Measurements from ENCODE around the gene RHBG. TPM values are rescaled to one million over a fixed set of nuclear protein-coding genes. Genes with fewer than 3 reads are reported as not detected.

Gene RHBG
- total RNA-seq, 1 experiment from 2014 or later = 4.0 TPM

DNA sequence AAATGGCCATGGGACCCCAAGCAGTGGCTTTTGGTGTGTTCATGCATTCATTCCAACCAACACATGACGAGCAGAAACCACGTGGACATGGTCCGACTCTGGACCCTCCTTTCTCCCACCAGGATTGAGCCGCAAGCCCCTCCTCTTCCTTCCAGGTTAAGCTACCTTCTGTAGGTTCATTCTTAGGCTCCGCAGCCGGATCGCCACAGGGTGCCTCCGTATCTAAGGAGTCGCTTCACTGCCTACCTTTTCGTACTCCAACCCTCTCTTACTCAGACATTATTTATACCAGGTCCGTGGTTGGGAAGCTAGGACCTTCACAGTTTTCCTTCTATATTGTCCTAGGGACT is 63.6 kb downstream of the RHBG start:
- Histone ChIP-seq H3K9me3 (ENCODE audit: insufficient read depth, low read depth) (no peaks in the 10 kb centered on the region), H3F3A (ENCODE audit: insufficient read depth, low read depth) (no peaks in the 10 kb centered on the region), H3K4me3 (no peak overlapping the region), H3K36me3 (ENCODE audit: low read depth) (no peaks in the 10 kb centered on the region), H3K4me1 (replicated peaks; ENCODE audit: insufficient read depth) (no peaks in the 10 kb centered on the region), H3K4me2 (no peak overlapping the region), H3K27ac (no peak overlapping the region), H3K9me2 (ENCODE audit: insufficient read depth) (no peaks in the 10 kb centered on the region), H3K27me3 (ENCODE audit: insufficient read depth, low read depth) (peaks cover 79% of the 10 kb centered on the region), H3K79me2 (ENCODE audit: low read depth) (no peaks in the 10 kb centered on the region), H4K20me1 (ENCODE audit: insufficient read depth) (no peaks in the 10 kb centered on the region; the same call in 1 of the 2 replicates), H2AFZ (no peak overlapping the region)
- ChIA-PET POLR2A (ENCODE audit: unreplicated experiment) (no interaction called here), CTCF (no interaction called here)
- TF ChIP-seq EZH2 (IDR thresholded peaks at IDR 0.05; ENCODE audit: low read depth) = no peak
- TF ChIP-seq, protein P1, sequence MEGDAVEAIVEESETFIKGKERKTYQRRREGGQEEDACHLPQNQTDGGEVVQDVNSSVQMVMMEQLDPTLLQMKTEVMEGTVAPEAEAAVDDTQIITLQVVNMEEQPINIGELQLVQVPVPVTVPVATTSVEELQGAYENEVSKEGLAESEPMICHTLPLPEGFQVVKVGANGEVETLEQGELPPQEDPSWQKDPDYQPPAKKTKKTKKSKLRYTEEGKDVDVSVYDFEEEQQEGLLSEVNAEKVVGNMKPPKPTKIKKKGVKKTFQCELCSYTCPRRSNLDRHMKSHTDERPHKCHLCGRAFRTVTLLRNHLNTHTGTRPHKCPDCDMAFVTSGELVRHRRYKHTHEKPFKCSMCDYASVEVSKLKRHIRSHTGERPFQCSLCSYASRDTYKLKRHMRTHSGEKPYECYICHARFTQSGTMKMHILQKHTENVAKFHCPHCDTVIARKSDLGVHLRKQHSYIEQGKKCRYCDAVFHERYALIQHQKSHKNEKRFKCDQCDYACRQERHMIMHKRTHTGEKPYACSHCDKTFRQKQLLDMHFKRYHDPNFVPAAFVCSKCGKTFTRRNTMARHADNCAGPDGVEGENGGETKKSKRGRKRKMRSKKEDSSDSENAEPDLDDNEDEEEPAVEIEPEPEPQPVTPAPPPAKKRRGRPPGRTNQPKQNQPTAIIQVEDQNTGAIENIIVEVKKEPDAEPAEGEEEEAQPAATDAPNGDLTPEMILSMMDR (conservative IDR thresholded peaks at IDR 0.05) = no peak
- BruUV-seq (replicated peaks) = no TSS peak
- intact Hi-C loops (cut with micrococcal nuclease; ENCODE audit: unreplicated experiment) = no loop called here
- DNase-seq = no peak

- Histone ChIP-seq H3K9me2 (ENCODE audit: insufficient read depth) (no peaks in the 10 kb centered on the region), H4K20me1 (ENCODE audit: insufficient read depth) (no peaks in the 10 kb centered on the region; the same call in 1 of the 2 replicates), H3K36me3 (ENCODE audit: low read depth) (no peaks in the 10 kb centered on the region), H2AFZ (no peak overlapping the region), H3K4me3 (no peak overlapping the region), H3K27me3 (ENCODE audit: insufficient read depth, low read depth) (peaks cover 75% of the 10 kb centered on the region), H3K4me2 (no peak overlapping the region), H3K27ac (no peak overlapping the region), H3F3A (ENCODE audit: insufficient read depth, low read depth) (no peaks in the 10 kb centered on the region), H3K79me2 (ENCODE audit: low read depth) (no peaks in the 10 kb centered on the region), H3K4me1 (replicated peaks; ENCODE audit: insufficient read depth) (no peaks in the 10 kb centered on the region), H3K9me3 (ENCODE audit: insufficient read depth, low read depth) (no peaks in the 10 kb centered on the region)
- TF ChIP-seq, protein P1 (conservative IDR thresholded peaks at IDR 0.05) = no peak
- no peak for TF ChIP-seq EZH2 (IDR thresholded peaks at IDR 0.05; ENCODE audit: low read depth)
- ChIA-PET CTCF (no interaction called here), POLR2A (ENCODE audit: unreplicated experiment) (no interaction called here)
- BruUV-seq (replicated peaks) = no TSS peak
- DNase-seq = no peak
- intact Hi-C loops (cut with micrococcal nuclease; ENCODE audit: unreplicated experiment) = no loop called here
Observed at GRCh38 chr1:156433032-156433431, 64.0 kb downstream of the RHBG start.

DNA sequence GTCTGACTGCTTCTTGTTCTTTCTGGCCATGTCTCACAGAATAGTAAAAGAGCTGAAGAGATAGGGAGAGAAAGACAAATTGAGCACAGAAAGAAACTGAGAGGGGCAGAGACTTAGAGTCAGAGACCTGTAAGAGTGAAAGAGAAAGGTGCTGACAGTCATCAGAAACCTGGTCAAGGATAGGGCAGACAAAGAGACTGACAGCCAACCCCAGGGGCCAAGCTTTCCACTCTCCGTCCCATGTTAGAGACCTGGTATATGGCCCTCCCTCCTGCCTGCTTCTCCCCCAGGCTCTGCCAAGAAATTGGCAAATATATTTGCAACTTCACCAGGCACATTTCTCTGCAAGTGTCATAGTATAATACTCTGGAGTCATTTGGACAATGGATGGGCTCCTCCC is 64.6 kb downstream of the RHBG start:
- Histone ChIP-seq H3K36me3 (ENCODE audit: low read depth) (no peaks in the 10 kb centered on the region), H3K79me2 (ENCODE audit: low read depth) (no peaks in the 10 kb centered on the region), H3K4me1 (replicated peaks; ENCODE audit: insufficient read depth) (no peaks in the 10 kb centered on the region), H2AFZ (no peak overlapping the region), H3K27ac (no peak overlapping the region), H3K4me3 (no peak overlapping the region), H3F3A (ENCODE audit: insufficient read depth, low read depth) (no peaks in the 10 kb centered on the region), H3K9me3 (ENCODE audit: insufficient read depth, low read depth) (no peaks in the 10 kb centered on the region), H3K27me3 (ENCODE audit: insufficient read depth, low read depth) (peaks cover 74% of the 10 kb centered on the region), H4K20me1 (ENCODE audit: insufficient read depth) (no peaks in the 10 kb centered on the region; the same call in 1 of the 2 replicates), H3K4me2 (no peak overlapping the region), H3K9me2 (ENCODE audit: insufficient read depth) (no peaks in the 10 kb centered on the region)
- POLR2A ChIA-PET (ENCODE audit: unreplicated experiment) = interaction anchor here (0.5 kb wide), 1 partner anchor 67 kb away, joined by 11 read pairs; the partner anchor contains the start of gene MEF2D
- intact Hi-C loops (cut with micrococcal nuclease; ENCODE audit: unreplicated experiment) = no loop called here
- CTCF ChIA-PET = no interaction called here
- BruUV-seq (replicated peaks) = no TSS peak
- no peak for DNase-seq
- TF ChIP-seq, protein P1 (conservative IDR thresholded peaks at IDR 0.05) = no peak
- TF ChIP-seq EZH2 (IDR thresholded peaks at IDR 0.05; ENCODE audit: low read depth) = no peak

Small RNAs within 50 kb of the gene (microRNA-seq; reads per million reads assigned to microRNA genes)
- gene MIR9-1 (ENCODE audit: borderline number of aligned reads, borderline replicate concordance) = not detected

Other genes with a start within 250 kb of the RHBG start
- gene SEMA4A, start 215.6 kb upstream of the RHBG start, total RNA-seq (2021) = 16.2 and 19.1 TPM in 2 replicates
- gene SLC25A44, start 175.1 kb upstream of the RHBG start, total RNA-seq (2021) = 12.7 and 20.2 TPM in 2 replicates
- gene PMF1, start 156.2 kb upstream of the RHBG start, total RNA-seq (2021) = 46.0 and 50.2 TPM in 2 replicates
- gene BGLAP, start 127.0 kb upstream of the RHBG start, total RNA-seq (2021) = 2.0 and 2.6 TPM in 2 replicates
- 12.3 and 14.1 TPM in 2 replicates for gene PAQR6, start 121.2 kb upstream of the RHBG start, total RNA-seq (2021)
- gene SMG5, start 86.4 kb upstream of the RHBG start, total RNA-seq (2021) = 63.3 and 66.2 TPM in 2 replicates
- gene TMEM79, start 84.9 kb upstream of the RHBG start, total RNA-seq (2021) = 10.4 and 12.8 TPM in 2 replicates
- gene GLMP, start 73.5 kb upstream of the RHBG start, total RNA-seq (2021) = 27.8 and 29.2 TPM in 2 replicates
- gene VHLL, start 69.9 kb upstream of the RHBG start, total RNA-seq (2021) = not detected in 2 replicates
- 272 and 317 TPM in 2 replicates for gene CCT3, start 30.9 kb upstream of the RHBG start, total RNA-seq (2021)
- gene TSACC, start 30.7 kb upstream of the RHBG start, total RNA-seq (2021) = 0.75 and 1.3 TPM in 2 replicates
- 25.5 and 33.5 TPM in 2 replicates for gene MEF2D, start 131.6 kb downstream of the RHBG start, total RNA-seq (2021)
- gene IQGAP3, start 203.4 kb downstream of the RHBG start, total RNA-seq (2021) = 63.1 and 63.4 TPM in 2 replicates
- gene TTC24, start 210.5 kb downstream of the RHBG start, total RNA-seq (2021) = not detected in 2 replicates
- gene NAXE, start 222.6 kb downstream of the RHBG start, total RNA-seq (2021) = 83.9 and 90.3 TPM in 2 replicates
- gene GPATCH4, start 232.3 kb downstream of the RHBG start, total RNA-seq (2021) = 17.5 and 17.6 TPM in 2 replicates